WERI-Rb-1 (cell line): ENCODE data around the gene IL1RAPL2.

ENCODE experiments used
- DNase-seq: peaks from one replicate; pipeline ENCODE4 v3.0.0-alpha.2; 2020
- H3K27ac ChIP-seq: fragments of 250-450 bp; sonication (Bioruptor Pico); 2 replicates; pipeline ENCODE4 v1.5.1; 2020; ENCODE audit warnings: mild to moderate bottlenecking, moderate library complexity
- H3K27me3 ChIP-seq: fragments of 250-450 bp; sonication (Bioruptor Pico); 2 replicates; pipeline ENCODE4 v1.5.1; 2021; ENCODE audit warnings: mild to moderate bottlenecking, low read depth, moderate library complexity; ENCODE audit not compliant: insufficient read depth, severe bottlenecking
- H3K36me3 ChIP-seq: fragments of 250-450 bp; sonication (Bioruptor Pico); 2 replicates; pipeline ENCODE4 v1.5.1; 2020; ENCODE audit warnings: mild to moderate bottlenecking, moderate library complexity
- H3K4me3 ChIP-seq: 2 replicates; pipeline ENCODE4 v1.5.1; 2011; ENCODE audit warnings: low read depth, mild to moderate bottlenecking, control low read depth, low read length
- H3K9me3 ChIP-seq: fragments of 250-450 bp; sonication (Bioruptor Pico); 2 replicates; pipeline ENCODE4 v1.5.1; 2021; ENCODE audit warnings: mild to moderate bottlenecking, moderate library complexity; ENCODE audit not compliant: severe bottlenecking
- TF ChIP-seq, protein P1 (sequence below): IDR thresholded peaks from 2 replicates; pipeline ENCODE4 v1.5.1; 2011; ENCODE audit warnings: low read depth, mild to moderate bottlenecking, control low read depth, inconsistent platforms, low read length

The IL1RAPL2 gene

DNA sequence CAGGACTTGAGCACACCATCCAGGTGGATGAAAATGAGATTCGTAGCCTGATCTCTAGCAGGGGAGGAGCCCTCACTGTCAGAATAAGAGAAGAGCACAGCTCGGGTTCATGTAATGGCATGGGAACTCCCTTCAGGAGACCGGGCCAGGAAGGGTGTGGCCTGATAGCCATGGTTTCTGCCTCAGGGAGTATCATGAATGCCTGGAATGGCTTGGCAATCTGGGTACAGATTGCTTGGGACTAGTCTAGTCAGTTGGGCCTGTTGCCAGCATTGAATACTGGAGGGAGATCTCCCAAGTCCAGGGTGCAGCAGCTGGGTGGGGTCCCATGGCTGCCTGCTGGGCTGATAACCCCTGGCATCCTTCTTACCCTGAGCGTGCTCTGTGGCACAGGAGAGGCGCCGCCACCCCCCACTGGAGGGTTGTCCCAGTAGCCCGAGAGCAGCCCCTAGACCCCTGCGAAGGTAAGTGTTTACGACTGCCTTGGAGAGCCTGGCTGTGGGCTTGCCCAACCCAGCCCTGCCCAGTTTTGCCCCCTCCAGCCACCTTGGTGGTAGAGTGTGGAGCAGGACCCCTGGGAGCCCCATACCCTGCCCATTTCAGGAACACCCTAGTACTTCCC is 355.7 kb downstream of the IL1RAPL2 start:
- TF ChIP-seq, protein P1, sequence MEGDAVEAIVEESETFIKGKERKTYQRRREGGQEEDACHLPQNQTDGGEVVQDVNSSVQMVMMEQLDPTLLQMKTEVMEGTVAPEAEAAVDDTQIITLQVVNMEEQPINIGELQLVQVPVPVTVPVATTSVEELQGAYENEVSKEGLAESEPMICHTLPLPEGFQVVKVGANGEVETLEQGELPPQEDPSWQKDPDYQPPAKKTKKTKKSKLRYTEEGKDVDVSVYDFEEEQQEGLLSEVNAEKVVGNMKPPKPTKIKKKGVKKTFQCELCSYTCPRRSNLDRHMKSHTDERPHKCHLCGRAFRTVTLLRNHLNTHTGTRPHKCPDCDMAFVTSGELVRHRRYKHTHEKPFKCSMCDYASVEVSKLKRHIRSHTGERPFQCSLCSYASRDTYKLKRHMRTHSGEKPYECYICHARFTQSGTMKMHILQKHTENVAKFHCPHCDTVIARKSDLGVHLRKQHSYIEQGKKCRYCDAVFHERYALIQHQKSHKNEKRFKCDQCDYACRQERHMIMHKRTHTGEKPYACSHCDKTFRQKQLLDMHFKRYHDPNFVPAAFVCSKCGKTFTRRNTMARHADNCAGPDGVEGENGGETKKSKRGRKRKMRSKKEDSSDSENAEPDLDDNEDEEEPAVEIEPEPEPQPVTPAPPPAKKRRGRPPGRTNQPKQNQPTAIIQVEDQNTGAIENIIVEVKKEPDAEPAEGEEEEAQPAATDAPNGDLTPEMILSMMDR = no peak
- no peak overlapping the region for H3K4me3 ChIP-seq
- no peak for DNase-seq
- H3K36me3 ChIP-seq = no peaks in the 10 kb centered on the region
- no peaks in the 10 kb centered on the region for H3K9me3 ChIP-seq
- peaks cover 3% of the 10 kb centered on the region for H3K27me3 ChIP-seq
- H3K27ac ChIP-seq = no peak overlapping the region

- no peaks in the 10 kb centered on the region for H3K36me3 ChIP-seq
- H3K9me3 ChIP-seq = no peaks in the 10 kb centered on the region
- no peak overlapping the region for H3K27ac ChIP-seq
- DNase-seq = peak; percentile 76
- H3K4me3 ChIP-seq = no peak overlapping the region
- peaks cover 3% of the 10 kb centered on the region for H3K27me3 ChIP-seq
- TF ChIP-seq, protein P1 = peak; percentile 98
These were observed 356.2 kb downstream of the IL1RAPL2 start for GRCh38 chrX:104922206-104922621.

- Histone ChIP-seq H3K36me3 (no peaks in the 10 kb centered on the region), H3K27me3 (peaks cover 33% of the 10 kb centered on the region), H3K4me3 (no peak overlapping the region), H3K27ac (no peak overlapping the region), H3K9me3 (no peaks in the 10 kb centered on the region)
- TF ChIP-seq, protein P1 = no peak
- no peak for DNase-seq
These were observed 363.3 kb downstream of the IL1RAPL2 start for GRCh38 chrX:104929324-104929723.

DNA sequence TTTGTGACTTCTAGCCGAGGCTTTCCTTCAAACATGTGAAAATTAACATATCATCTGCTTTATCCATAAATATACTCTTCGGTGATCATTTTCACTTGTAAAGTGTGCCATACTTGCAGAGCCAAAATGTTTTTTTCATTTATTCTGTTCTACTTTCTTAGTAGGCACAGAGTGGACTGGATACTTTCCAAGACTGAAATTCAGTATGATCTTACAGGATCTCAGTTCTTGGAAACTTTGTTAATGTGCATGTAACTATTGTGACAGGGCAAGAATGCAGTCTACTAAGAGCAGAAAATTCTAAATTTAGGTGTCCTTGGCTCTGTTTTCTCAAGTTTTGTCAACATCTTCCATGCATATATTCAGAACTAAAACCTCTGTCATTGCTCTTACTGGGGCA is 369.6 kb downstream of the IL1RAPL2 start:
- Histone ChIP-seq H3K9me3 (no peaks in the 10 kb centered on the region), H3K4me3 (no peak overlapping the region), H3K27ac (no peak overlapping the region), H3K36me3 (no peaks in the 10 kb centered on the region), H3K27me3 (peaks cover 22% of the 10 kb centered on the region)
- TF ChIP-seq, protein P1 = no peak
- no peak for DNase-seq

DNA sequence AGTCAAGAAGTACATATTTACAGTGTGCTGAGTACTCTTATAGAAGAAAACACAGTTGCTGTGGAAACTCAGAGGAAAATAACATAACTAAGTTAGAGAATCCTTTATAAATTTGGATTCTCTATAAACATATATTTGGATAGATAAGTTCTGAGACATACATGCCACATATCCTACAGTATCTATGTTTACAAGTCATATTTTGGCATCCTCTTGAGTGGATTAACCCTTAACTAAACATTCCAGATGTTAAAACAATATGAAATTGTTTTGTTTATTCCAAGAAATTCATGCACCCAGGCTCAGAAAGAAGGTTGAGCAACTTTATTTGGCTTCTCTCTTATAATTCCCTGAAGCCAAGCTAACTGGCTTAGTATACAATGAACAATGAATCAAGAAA is 387.3 kb downstream of the IL1RAPL2 start:
- TF ChIP-seq, protein P1 = no peak
- peaks cover 13% of the 10 kb centered on the region for H3K27me3 ChIP-seq

DNA sequence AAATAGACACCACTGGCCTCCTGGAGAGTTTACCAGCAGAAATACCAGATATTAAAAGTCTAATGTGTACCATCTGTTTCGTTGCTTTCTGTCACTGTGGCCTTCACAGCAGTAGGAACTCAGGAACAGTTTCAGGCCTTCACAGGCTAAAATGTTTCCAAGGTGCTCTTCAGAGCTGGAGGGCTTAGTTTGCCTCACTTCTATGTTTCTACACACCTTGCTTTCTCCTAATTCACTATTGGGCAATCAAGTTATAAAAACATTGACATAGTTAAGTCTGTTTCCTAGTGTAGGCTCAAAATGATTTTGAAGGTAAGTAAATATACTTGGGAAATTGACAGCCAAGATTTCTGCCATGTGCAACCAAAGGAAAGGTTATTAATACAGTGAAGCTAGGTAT is 395.9 kb downstream of the IL1RAPL2 start:
- Histone ChIP-seq H3K27me3 (peaks cover 9% of the 10 kb centered on the region), H3K4me3 (no peak overlapping the region), H3K36me3 (no peaks in the 10 kb centered on the region), H3K9me3 (no peaks in the 10 kb centered on the region), H3K27ac (no peak overlapping the region)
- TF ChIP-seq, protein P1 = no peak
- no peak for DNase-seq

More for the DNA sequence above, 387.3 kb downstream of the IL1RAPL2 start:
- no peaks in the 10 kb centered on the region for H3K36me3 ChIP-seq
- H3K4me3 ChIP-seq = no peak overlapping the region
- no peak overlapping the region for H3K27ac ChIP-seq
- DNase-seq = no peak
- H3K9me3 ChIP-seq = no peaks in the 10 kb centered on the region
